H9 (cell line): ENCODE results near the gene ZNF221. TPM values are rescaled to one million over a fixed set of nuclear protein-coding genes. Genes with fewer than 3 reads are reported as not detected.
A peak's percentile ranks its signal among the peaks of the same experiment; 100 is the strongest.

Source experiments
- DNase-seq: peaks from one replicate; pipeline ENCODE4 v3.0.0-alpha.2; 2017
- H2AFZ ChIP-seq: one replicate; pipeline ENCODE4 v1.6.1; 2013; ENCODE audit warnings: mild to moderate bottlenecking, low read length, control low read depth, moderate library complexity
- H2AK5ac ChIP-seq: 2 replicates; pipeline ENCODE4 v1.6.1; 2013; ENCODE audit warnings: low read length, control low read depth, mixed read lengths; ENCODE audit not compliant: insufficient read length
- H2BK120ac ChIP-seq: one replicate; pipeline ENCODE4 v1.6.1; 2013; ENCODE audit warnings: low read depth, mild to moderate bottlenecking, low read length, control low read depth, inconsistent platforms; ENCODE audit not compliant: poor library complexity, severe bottlenecking
- H2BK12ac ChIP-seq: 2 replicates; pipeline ENCODE4 v1.6.1; 2013; ENCODE audit warnings: low read length, control low read depth, mixed read lengths, low read depth; ENCODE audit not compliant: insufficient read length
- H2BK15ac ChIP-seq: 2 replicates; pipeline ENCODE4 v1.6.1; 2013; ENCODE audit warnings: low read depth, low read length, control low read depth
- H2BK20ac ChIP-seq: one replicate; pipeline ENCODE4 v1.6.1; 2013; ENCODE audit warnings: low read depth, mild to moderate bottlenecking, low read length, control low read depth, inconsistent platforms; ENCODE audit not compliant: poor library complexity, severe bottlenecking
- H2BK5ac ChIP-seq: 2 replicates; pipeline ENCODE4 v1.6.1; 2013; ENCODE audit warnings: low read length, control low read depth, mixed read lengths; ENCODE audit not compliant: insufficient read length
- H3K14ac ChIP-seq: 2 replicates; pipeline ENCODE4 v1.6.1; 2013; ENCODE audit warnings: low read length, control low read depth; ENCODE audit not compliant: insufficient read depth
- H3K18ac ChIP-seq: 2 replicates; pipeline ENCODE4 v1.6.1; 2013; ENCODE audit warnings: low read depth, mild to moderate bottlenecking, mixed read lengths, low read length, control low read depth; ENCODE audit not compliant: insufficient read length
- H3K23ac ChIP-seq: 2 replicates; pipeline ENCODE4 v1.6.1; 2013; ENCODE audit warnings: low read length, control low read depth, mixed read lengths, low read depth; ENCODE audit not compliant: insufficient read length
- H3K23me2 ChIP-seq: 2 replicates; pipeline ENCODE4 v1.6.1; 2013; ENCODE audit warnings: low read depth, mild to moderate bottlenecking, mixed read lengths, low read length, control low read depth; ENCODE audit not compliant: insufficient read length, poor library complexity, severe bottlenecking
- H3K27ac ChIP-seq: 2 replicates; pipeline ENCODE4 v1.5.1; 2013; ENCODE audit warnings: low read length, control low read depth, mixed read lengths, low read depth; ENCODE audit not compliant: insufficient read length
- H3K27me3 ChIP-seq: 2 replicates; pipeline ENCODE4 v1.6.1; 2013; ENCODE audit warnings: low read length, control low read depth, inconsistent platforms; ENCODE audit not compliant: insufficient read depth
- H3K4ac ChIP-seq: 2 replicates; pipeline ENCODE4 v1.6.1; 2013; ENCODE audit warnings: low read depth, mild to moderate bottlenecking, control low read depth, inconsistent platforms, low read length, moderate library complexity
- H3K4me1 ChIP-seq: 2 replicates; pipeline ENCODE4 v1.6.1; 2013; ENCODE audit warnings: low read length, control low read depth, inconsistent platforms; ENCODE audit not compliant: insufficient read depth
- H3K4me2 ChIP-seq: 2 replicates; pipeline ENCODE4 v1.6.1; 2013; ENCODE audit warnings: low read length, control low read depth, mixed read lengths; ENCODE audit not compliant: insufficient read length, insufficient read depth
- H3K56ac ChIP-seq: 2 replicates; pipeline ENCODE4 v1.6.1; 2013; ENCODE audit warnings: low read depth, mild to moderate bottlenecking, mixed read lengths, low read length, control low read depth; ENCODE audit not compliant: insufficient read length
- H3K79me1 ChIP-seq: 2 replicates; pipeline ENCODE4 v1.6.1; 2013; ENCODE audit warnings: low read depth, mild to moderate bottlenecking, moderate library complexity, low read length, control low read depth, inconsistent platforms; ENCODE audit not compliant: insufficient read depth, poor library complexity, severe bottlenecking
- H3K79me2 ChIP-seq: 2 replicates; pipeline ENCODE4 v1.6.1; 2013; ENCODE audit warnings: low read length, control low read depth, inconsistent platforms; ENCODE audit not compliant: insufficient read depth
- H3K9ac ChIP-seq: 2 replicates; pipeline ENCODE4 v1.6.1; 2013; ENCODE audit warnings: low read length, control low read depth, mixed read lengths; ENCODE audit not compliant: insufficient read length; ENCODE audit errors: extremely low read depth
- H3K9me3 ChIP-seq: one replicate; pipeline ENCODE4 v1.6.1; 2013; ENCODE audit warnings: low read depth, low read length, inconsistent platforms; ENCODE audit not compliant: control insufficient read depth
- H3T11ph ChIP-seq: one replicate; pipeline ENCODE4 v1.6.1; 2013; ENCODE audit warnings: mild to moderate bottlenecking, low read length, control low read depth, inconsistent platforms
- H4K20me1 ChIP-seq: one replicate; pipeline ENCODE4 v1.6.1; 2013; ENCODE audit not compliant: control insufficient read depth, insufficient read length, insufficient read depth
- H4K5ac ChIP-seq: 2 replicates; pipeline ENCODE4 v1.6.1; 2013; ENCODE audit warnings: low read depth, mild to moderate bottlenecking, mixed read lengths, low read length, control low read depth; ENCODE audit not compliant: insufficient read length
- H4K8ac ChIP-seq: replicated peaks from 2 replicates; pipeline ENCODE4 v1.6.1; 2013; ENCODE audit warnings: low read length, control low read depth, mixed read lengths, low read depth; ENCODE audit not compliant: insufficient read length
- H4K91ac ChIP-seq: 2 replicates; pipeline ENCODE4 v1.6.1; 2013; ENCODE audit warnings: low read depth, mild to moderate bottlenecking, moderate library complexity, mixed read lengths, low read length, control low read depth; ENCODE audit not compliant: insufficient read length
- H3K27ac Mint-ChIP-seq, 3 experiments: 2 replicates in 2 of 3; 3 replicates in 1 of 3; pipeline ENCODE4 v1.8.0; 2020 to 2021; ENCODE audit warnings: mixed read lengths in 3 of 3, mild to moderate bottlenecking in 1 of 3, moderate library complexity in 1 of 3
- H3K27me3 Mint-ChIP-seq: 2 replicates; pipeline ENCODE4 v1.8.0; 2021; ENCODE audit warnings: low read depth, mild to moderate bottlenecking, moderate library complexity, mixed read lengths
- H3K36me3 Mint-ChIP-seq, 3 experiments: 2 replicates in 2 of 3; 3 replicates in 1 of 3; pipeline ENCODE4 v1.8.0; 2020 to 2021; ENCODE audit warnings: low read depth in 3 of 3, mixed read lengths in 3 of 3; ENCODE audit not compliant: insufficient read depth in 1 of 3
- H3K4me1 Mint-ChIP-seq, 2 experiments: 2 replicates each; pipeline ENCODE4 v1.8.0; 2020; ENCODE audit warnings: mixed read lengths in 2 of 2
- H3K4me3 Mint-ChIP-seq, 2 experiments: 2 replicates in 1 of 2; 3 replicates in 1 of 2; pipeline ENCODE4 v1.8.0; 2020 to 2021; ENCODE audit warnings: mild to moderate bottlenecking in 2 of 2, mixed read lengths in 2 of 2, moderate library complexity in 1 of 2
- H3K9me3 Mint-ChIP-seq, 2 experiments: 2 replicates in 1 of 2; 3 replicates in 1 of 2; pipeline ENCODE4 v1.8.0; 2020; ENCODE audit warnings: mild to moderate bottlenecking in 2 of 2, mixed read lengths in 2 of 2, moderate library complexity in 1 of 2
- CTCF ChIP-seq: fragments of 200-600 bp; sonication (generic); conservative IDR thresholded peaks from 3 replicates; pipeline ENCODE4 v1.8.0; 2021; ENCODE audit warnings: antibody characterized with exemption, mild to moderate bottlenecking
- WGBS: extraction: QIAGEN DNeasy Blood & Tissue Kit; methylation state at CpG from one replicate; pipeline ENCODE4 v1.1.7; 2013; ENCODE audit warnings: missing lambda C conversion rate, low lambda C conversion rate, mixed read lengths; ENCODE audit not compliant: insufficient read length; ENCODE audit errors: extremely low coverage; 5-methylcytosine and 5-hydroxymethylcytosine counted together
- total RNA-seq: library from RNA; stranded (reverse); gene quantifications from 2 replicates; pipeline ENCODE4 v1.2.1, GENCODE V29; 2021

Gene ZNF221
- total RNA-seq, 1 experiment from 2014 or later = 8.0 TPM

GRCh38 chr19:43913383-43913782 is 37.6 kb upstream of the ZNF221 start:
- Histone ChIP-seq H3K56ac (no peak overlapping the region), H3K79me2 (no peaks in the 10 kb centered on the region), H2BK12ac (no peak overlapping the region), H2AFZ (no peak overlapping the region), H3K23ac (no peak overlapping the region), H3K4me2 (no peak overlapping the region), H3K9me3 (peaks cover 71% of the 10 kb centered on the region), H4K20me1 (no peaks in the 10 kb centered on the region), H3K4ac (no peak overlapping the region), H2BK20ac (no peak overlapping the region), H3K9ac (no peak overlapping the region), H2AK5ac (no peak overlapping the region), H2BK5ac (no peak overlapping the region), H3K14ac (no peak overlapping the region), H3K23me2 (no peaks in the 10 kb centered on the region), H3T11ph (no peak overlapping the region), H3K18ac (no peak overlapping the region), H3K4me1 (no peaks in the 10 kb centered on the region), H4K5ac (no peak overlapping the region), H4K8ac (no peak overlapping the region), H3K79me1 (peaks cover 3% of the 10 kb centered on the region), H3K27me3 (no peaks in the 10 kb centered on the region), H2BK120ac (no peak overlapping the region), H2BK15ac (no peak overlapping the region), H3K27ac (no peak overlapping the region), H4K91ac (no peak overlapping the region)
- peaks cover 69 to 85% (median 71%) of the 10 kb centered on the region in 3 experiments for H3K36me3 Mint-ChIP-seq
- H3K27me3 Mint-ChIP-seq = peaks cover 9% of the 10 kb centered on the region
- peaks cover 76 to 82% of the 10 kb centered on the region in 2 experiments for H3K9me3 Mint-ChIP-seq
- H3K27ac Mint-ChIP-seq = peak overlapping the region in 1 of 3 experiments; percentile 76; a peak in 1 of 7 replicates
- no peak for DNase-seq
- no peak overlapping the region for H3K4me3 Mint-ChIP-seq
- no peaks in the 10 kb centered on the region for H3K4me1 Mint-ChIP-seq
- WGBS = no CpG with 5 or more reads among the region's 7 CpGs
- TF ChIP-seq CTCF = no peak
